HCT116 (cell line): ENCODE results near the gene SLC35F2. TPM values are rescaled to one million over a fixed set of nuclear protein-coding genes. Genes with fewer than 3 reads are reported as not detected.

Experiments used
- ATAC-seq: fragments of 200-7000 bp; cut with Tn5 transposase; 2 replicates; pipeline ENCODE4 v1.9.1; 2020; ENCODE audit warnings: mild to moderate bottlenecking, moderate library complexity
- BruUV-seq: library from RNA; stranded (reverse); fragments of 400-500 nt; replicated peaks from 2 replicates; lab custom pipeline; 2021; lab: Mats Ljungman, UMichigan
- CTCF ChIA-PET: fragments of 300-600 bp; sonication (Branson Sonifier 250); formaldehyde crosslinking; loops from one replicate; lab custom pipeline; 2021; ENCODE audit warnings: antibody characterized with exemption; lab: Charles Lee
- POLR2A ChIA-PET: fragments of 300-600, 350-600 bp; sonication (Branson Sonifier 250); formaldehyde crosslinking; loops from one replicate; lab custom pipeline; 2021; ENCODE audit warnings: antibody characterized with exemption; lab: Charles Lee
- RAD21 ChIA-PET, 2 experiments: fragments of 300-600 bp; sonication (Branson Sonifier 250); formaldehyde crosslinking; loops; one replicate each; lab custom pipeline; 2023; ENCODE audit warnings: low total read pairs in 2 of 2; ENCODE audit not compliant: uncharacterized antibody in 2 of 2, unreplicated experiment in 2 of 2, low non-redundant PET in 1 of 2; lab: Charles Lee
- DNase-seq: peaks from one replicate; pipeline ENCODE4 v3.0.0-alpha.2; 2010; ENCODE audit warnings: low read depth, low spot score
- H2AFZ ChIP-seq: fragments of 200-600 bp; shearing (Covaris generic), sonication (generic); 2 replicates; pipeline ENCODE4 v1.6.1; 2017; ENCODE audit warnings: low read depth, mixed run types, mixed read lengths, antibody characterized with exemption, low read length; ENCODE audit not compliant: poor library complexity, severe bottlenecking
- H3K27ac ChIP-seq: 2 replicates; pipeline ENCODE4 v1.5.1; 2012; ENCODE audit warnings: low read depth, low read length
- H3K27me3 ChIP-seq: fragments of 200-600 bp; sonication (generic); 2 replicates; pipeline ENCODE4 v1.6.1; 2016; ENCODE audit warnings: mixed run types, low read length, mixed read lengths; ENCODE audit not compliant: insufficient read depth
- H3K36me3 ChIP-seq, 2 experiments: fragments of 200-500 bp in 1 of 2; fragments of 200-600 bp in 1 of 2; sonication (Bioruptor generic) in 1 of 2; sonication (generic) in 1 of 2; 2 replicates each; pipeline versions ENCODE4 v1.5.1 to v1.6.1; 2014 to 2016; ENCODE audit warnings: low read length in 2 of 2, inconsistent platforms in 1 of 2, mixed read lengths in 1 of 2, mixed run types in 1 of 2; ENCODE audit not compliant: insufficient read depth in 2 of 2, control insufficient read depth in 1 of 2
- H3K4me1 ChIP-seq, 2 experiments: fragments of 200-600 bp in 1 of 2; sonication (generic) in 1 of 2; 2 replicates each; pipeline versions ENCODE4 v1.5.1 to v1.6.1; 2012 to 2017; ENCODE audit warnings: low read length in 2 of 2, inconsistent platforms in 1 of 2, mild to moderate bottlenecking in 1 of 2, mixed read lengths in 1 of 2, mixed run types in 1 of 2, moderate library complexity in 1 of 2; ENCODE audit not compliant: insufficient read depth in 2 of 2, control insufficient read depth in 1 of 2
- H3K4me2 ChIP-seq: fragments of 200-600 bp; sonication (generic); 2 replicates; pipeline ENCODE4 v1.6.1; 2017; ENCODE audit warnings: mixed run types, low read length, mixed read lengths
- H3K4me3 ChIP-seq, 2 experiments: fragments of 200-600 bp in 1 of 2; sonication (generic) in 1 of 2; replicated peaks in 1 of 2; 2 replicates each; pipeline ENCODE4 v1.5.1; 2011 to 2016; ENCODE audit warnings: low read length in 2 of 2, control low read depth in 1 of 2, low read depth in 1 of 2, mild to moderate bottlenecking in 1 of 2, mixed read lengths in 1 of 2, mixed run types in 1 of 2
- H3K79me2 ChIP-seq: fragments of 200-600 bp; sonication (generic); 2 replicates; pipeline ENCODE4 v1.6.1; 2017; ENCODE audit warnings: mild to moderate bottlenecking, mixed run types, low read length, moderate library complexity, mixed read lengths; ENCODE audit not compliant: insufficient read depth
- H3K9ac ChIP-seq: fragments of 200-600 bp; sonication (generic); 2 replicates; pipeline ENCODE4 v1.6.1; 2016; ENCODE audit warnings: low read length, mixed read lengths
- H3K9me2 ChIP-seq: fragments of 200-600 bp; sonication (generic), shearing (Covaris generic); 2 replicates; pipeline ENCODE4 v1.6.1; 2017; ENCODE audit warnings: mixed run types, mild to moderate bottlenecking, moderate library complexity; ENCODE audit not compliant: insufficient read depth
- H3K9me3 ChIP-seq, 2 experiments: fragments of 200-500 bp in 1 of 2; fragments of 200-600 bp in 1 of 2; sonication (Bioruptor generic) in 1 of 2; sonication (generic) in 1 of 2; 2 replicates each; pipeline ENCODE4 v1.6.1; 2014 to 2017; ENCODE audit warnings: low read length in 2 of 2, mixed read lengths in 2 of 2, inconsistent platforms in 1 of 2, low read depth in 1 of 2, mild to moderate bottlenecking in 1 of 2, mixed run types in 1 of 2, moderate library complexity in 1 of 2; ENCODE audit not compliant: control insufficient read depth in 1 of 2, insufficient read depth in 1 of 2
- H4K20me1 ChIP-seq: fragments of 200-600 bp; sonication (generic), shearing (Covaris generic); 2 replicates; pipeline ENCODE4 v1.6.1; 2017; ENCODE audit warnings: mixed run types, mild to moderate bottlenecking, moderate library complexity; ENCODE audit not compliant: insufficient read depth
- MAX ChIP-seq: IDR thresholded peaks from 2 replicates; pipeline ENCODE4 v1.6.1; 2012
- POLR2A ChIP-seq: IDR thresholded peaks from 2 replicates; pipeline ENCODE4 v1.7.0; 2011; ENCODE audit warnings: borderline replicate concordance; ENCODE audit not compliant: insufficient read depth, insufficient read length; ENCODE audit errors: extremely low read depth
- POLR2AphosphoS5 ChIP-seq: IDR thresholded peaks from 2 replicates; pipeline ENCODE4 v1.6.1; 2011; ENCODE audit warnings: mild to moderate bottlenecking, low read depth, low read length, moderate library complexity
- YY1 ChIP-seq: IDR thresholded peaks from 2 replicates; pipeline ENCODE4 v1.6.1; 2011; ENCODE audit warnings: low read length, low read depth, moderate library complexity, mild to moderate bottlenecking; ENCODE audit not compliant: insufficient replicate concordance; ENCODE audit errors: extremely low read depth
- intact Hi-C: fragments of 100-400 bp; cut with micrococcal nuclease; formaldehyde crosslinking; loops from 2 replicates; pipeline ENCODE4 v1.10.0; 2022
- total RNA-seq: library from RNA; stranded (reverse); gene quantifications from one replicate; pipeline ENCODE4 v1.2.1, GENCODE V29; 2021; ENCODE audit not compliant: unreplicated experiment

The SLC35F2 gene
- total RNA-seq, 1 experiment from 2014 or later = 53.5 TPM

GRCh38 chr11:107824668-107825369 is 33.8 kb downstream of the SLC35F2 start:
- peaks cover 7% of the 10 kb centered on the region; the same call in 1 of the 2 replicates for H4K20me1 ChIP-seq
- TF ChIP-seq POLR2A = no peak
- no peak for TF ChIP-seq MAX
- TF ChIP-seq, all 23 proteins: peak for 0
- Histone ChIP-seq H3K79me2 (peaks cover 94% of the 10 kb centered on the region), H3K4me1 (peaks cover 30 to 56% of the 10 kb centered on the region in 2 experiments), H3K9me2 (no peaks in the 10 kb centered on the region), H3K36me3 (no peaks in the 10 kb centered on the region), H3K27ac (no peak overlapping the region), H3K27me3 (no peaks in the 10 kb centered on the region), H3K9me3 (no peaks in the 10 kb centered on the region), H3K9ac (no peak overlapping the region), H2AFZ (no peak overlapping the region), H3K4me3 (no peak overlapping the region), H3K4me2 (no peak overlapping the region)
- ATAC-seq (no peak), DNase-seq (no peak)
- POLR2A ChIA-PET = no interaction called here
- RAD21 ChIA-PET = no interaction called here
- BruUV-seq = no TSS peak
- CTCF ChIA-PET = no interaction called here
- intact Hi-C loops = no loop called here

GRCh38 chr11:107821199-107821927 is 37.2 kb downstream of the SLC35F2 start:
- H3K9me3 ChIP-seq = no peaks in the 10 kb centered on the region
- H3K4me1 ChIP-seq = peaks cover 9 to 39% of the 10 kb centered on the region in 2 experiments; a peak in 3 of 4 replicates
- peaks cover 7% of the 10 kb centered on the region; the same call in 1 of the 2 replicates for H4K20me1 ChIP-seq
- H2AFZ ChIP-seq = no peak overlapping the region
- H3K27ac ChIP-seq = no peak overlapping the region
- H3K9ac ChIP-seq = no peak overlapping the region
- H3K9me2 ChIP-seq = no peaks in the 10 kb centered on the region
- RAD21 ChIA-PET = no interaction called here
- POLR2A ChIA-PET = interaction anchor here (0.7 kb wide), 1 partner anchor 19 kb away, joined by 3 read pairs; no protein-coding TSS in a partner anchor
- ATAC-seq (no peak), DNase-seq (no peak)
- BruUV-seq = no TSS peak
- H3K36me3 ChIP-seq = no peaks in the 10 kb centered on the region
- peaks cover 93% of the 10 kb centered on the region for H3K79me2 ChIP-seq
- intact Hi-C loops = no loop called here
- CTCF ChIA-PET = no interaction called here
- TF ChIP-seq YY1 (no peak), POLR2AphosphoS5 (no peak)
- TF ChIP-seq, all 23 proteins: peak for 0
- Histone ChIP-seq H3K4me3 (no peak overlapping the region), H3K4me2 (no peak overlapping the region), H3K27me3 (no peaks in the 10 kb centered on the region)
